ENCODE measurements around the gene SAMM50.

The SAMM50 gene

DNA sequence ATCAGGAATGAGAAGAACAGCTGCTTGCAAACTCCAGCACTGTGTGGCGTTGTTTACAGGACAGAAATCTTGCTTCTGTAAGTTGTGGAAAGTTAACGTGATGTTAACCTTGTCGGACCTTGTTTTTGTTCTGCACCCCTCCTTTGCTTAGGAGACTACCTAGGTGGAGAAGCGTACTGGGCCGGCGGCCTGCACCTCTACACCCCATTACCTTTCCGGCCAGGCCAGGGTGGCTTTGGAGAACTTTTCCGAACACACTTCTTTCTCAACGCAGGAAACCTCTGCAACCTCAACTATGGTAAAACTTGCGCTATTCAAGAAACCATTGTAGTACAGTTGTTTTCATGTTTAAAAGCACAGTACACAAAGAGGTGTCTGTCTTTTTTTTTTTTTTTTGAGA, 33.7 kb downstream of the SAMM50 start:
- no peak overlapping the region for H3K27ac ChIP-seq (ENCODE audit: low read length)
- H3K27me3 ChIP-seq (replicated peaks; ENCODE audit: insufficient read depth, low read length), result no peaks in the 10 kb centered on the region
- H2AFZ ChIP-seq (ENCODE audit: low read length), result no peak overlapping the region
- H3K4me1 ChIP-seq (ENCODE audit: low read length), result no peaks in the 10 kb centered on the region
- H3F3A ChIP-seq (ENCODE audit: insufficient read depth, low read length), result no peaks in the 10 kb centered on the region
- H3K9me3 ChIP-seq (replicated peaks; ENCODE audit: insufficient read depth, low read length), result no peaks in the 10 kb centered on the region
- no peak overlapping the region for H3K4me2 ChIP-seq (ENCODE audit: low read depth, low read length)
- H3K9me2 ChIP-seq (replicated peaks; ENCODE audit: insufficient read depth, low read length), result no peaks in the 10 kb centered on the region
- TF ChIP-seq EZH2 (optimal IDR thresholded peaks at IDR 0.05; ENCODE audit: low read depth, low read length) (no peak), EZH2phosphoT487 (IDR thresholded peaks at IDR 0.05; ENCODE audit: low read length) (no peak)
- TF ChIP-seq, protein P1, sequence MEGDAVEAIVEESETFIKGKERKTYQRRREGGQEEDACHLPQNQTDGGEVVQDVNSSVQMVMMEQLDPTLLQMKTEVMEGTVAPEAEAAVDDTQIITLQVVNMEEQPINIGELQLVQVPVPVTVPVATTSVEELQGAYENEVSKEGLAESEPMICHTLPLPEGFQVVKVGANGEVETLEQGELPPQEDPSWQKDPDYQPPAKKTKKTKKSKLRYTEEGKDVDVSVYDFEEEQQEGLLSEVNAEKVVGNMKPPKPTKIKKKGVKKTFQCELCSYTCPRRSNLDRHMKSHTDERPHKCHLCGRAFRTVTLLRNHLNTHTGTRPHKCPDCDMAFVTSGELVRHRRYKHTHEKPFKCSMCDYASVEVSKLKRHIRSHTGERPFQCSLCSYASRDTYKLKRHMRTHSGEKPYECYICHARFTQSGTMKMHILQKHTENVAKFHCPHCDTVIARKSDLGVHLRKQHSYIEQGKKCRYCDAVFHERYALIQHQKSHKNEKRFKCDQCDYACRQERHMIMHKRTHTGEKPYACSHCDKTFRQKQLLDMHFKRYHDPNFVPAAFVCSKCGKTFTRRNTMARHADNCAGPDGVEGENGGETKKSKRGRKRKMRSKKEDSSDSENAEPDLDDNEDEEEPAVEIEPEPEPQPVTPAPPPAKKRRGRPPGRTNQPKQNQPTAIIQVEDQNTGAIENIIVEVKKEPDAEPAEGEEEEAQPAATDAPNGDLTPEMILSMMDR (IDR thresholded peaks at IDR 0.05; ENCODE audit: low read length), result no peak
- no peak overlapping the region for H3K9ac ChIP-seq (ENCODE audit: low read length)
- no peaks in the 10 kb centered on the region for H3K36me3 ChIP-seq (replicated peaks; ENCODE audit: insufficient read depth, low read length)
- DNase-seq, result no peak
- H4K20me1 ChIP-seq (ENCODE audit: insufficient read depth, low read length), result no peaks in the 10 kb centered on the region
- H3K79me2 ChIP-seq (ENCODE audit: low read length), result no peaks in the 10 kb centered on the region
- H3K4me3 ChIP-seq (ENCODE audit: low read length), result no peak overlapping the region

DNA sequence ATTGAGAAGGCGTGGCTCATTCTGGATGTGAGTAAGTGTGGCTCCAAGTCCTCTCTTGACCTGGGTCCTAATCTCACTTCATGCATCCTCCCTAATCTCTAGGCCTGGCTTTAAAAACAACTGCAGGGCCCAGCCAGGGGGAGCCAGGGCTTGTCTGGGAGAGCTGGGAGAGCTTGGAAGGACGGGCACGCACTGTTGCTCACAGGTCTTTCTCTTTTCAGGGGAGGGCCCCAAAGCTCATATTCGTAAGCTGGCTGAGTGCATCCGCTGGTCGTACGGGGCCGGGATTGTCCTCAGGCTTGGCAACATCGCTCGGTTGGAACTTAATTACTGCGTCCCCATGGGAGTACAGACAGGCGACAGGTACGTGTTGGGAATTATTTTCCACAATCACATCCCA, 34.8 kb downstream of the SAMM50 start:
- H3K27me3 ChIP-seq (replicated peaks; ENCODE audit: insufficient read depth, low read length), result no peaks in the 10 kb centered on the region
- H3K9ac ChIP-seq (ENCODE audit: low read length), result no peak overlapping the region
- H3K4me3 ChIP-seq (ENCODE audit: low read length), result no peak overlapping the region
- no peaks in the 10 kb centered on the region for H3F3A ChIP-seq (ENCODE audit: insufficient read depth, low read length)
- no peaks in the 10 kb centered on the region for H3K4me1 ChIP-seq (ENCODE audit: low read length)
- H3K9me2 ChIP-seq (replicated peaks; ENCODE audit: insufficient read depth, low read length), result no peaks in the 10 kb centered on the region
- no peak for DNase-seq
- no peaks in the 10 kb centered on the region for H4K20me1 ChIP-seq (ENCODE audit: insufficient read depth, low read length)
- TF ChIP-seq, protein P1 (IDR thresholded peaks at IDR 0.05; ENCODE audit: low read length), result no peak
- TF ChIP-seq EZH2 (optimal IDR thresholded peaks at IDR 0.05; ENCODE audit: low read depth, low read length) (no peak), EZH2phosphoT487 (IDR thresholded peaks at IDR 0.05; ENCODE audit: low read length) (no peak)
- H3K4me2 ChIP-seq (ENCODE audit: low read depth, low read length), result no peak overlapping the region
- H3K9me3 ChIP-seq (replicated peaks; ENCODE audit: insufficient read depth, low read length), result no peaks in the 10 kb centered on the region
- no peaks in the 10 kb centered on the region for H3K36me3 ChIP-seq (replicated peaks; ENCODE audit: insufficient read depth, low read length)
- no peak overlapping the region for H2AFZ ChIP-seq (ENCODE audit: low read length)
- no peak overlapping the region for H3K27ac ChIP-seq (ENCODE audit: low read length)
- H3K79me2 ChIP-seq (ENCODE audit: low read length), result no peaks in the 10 kb centered on the region

DNA sequence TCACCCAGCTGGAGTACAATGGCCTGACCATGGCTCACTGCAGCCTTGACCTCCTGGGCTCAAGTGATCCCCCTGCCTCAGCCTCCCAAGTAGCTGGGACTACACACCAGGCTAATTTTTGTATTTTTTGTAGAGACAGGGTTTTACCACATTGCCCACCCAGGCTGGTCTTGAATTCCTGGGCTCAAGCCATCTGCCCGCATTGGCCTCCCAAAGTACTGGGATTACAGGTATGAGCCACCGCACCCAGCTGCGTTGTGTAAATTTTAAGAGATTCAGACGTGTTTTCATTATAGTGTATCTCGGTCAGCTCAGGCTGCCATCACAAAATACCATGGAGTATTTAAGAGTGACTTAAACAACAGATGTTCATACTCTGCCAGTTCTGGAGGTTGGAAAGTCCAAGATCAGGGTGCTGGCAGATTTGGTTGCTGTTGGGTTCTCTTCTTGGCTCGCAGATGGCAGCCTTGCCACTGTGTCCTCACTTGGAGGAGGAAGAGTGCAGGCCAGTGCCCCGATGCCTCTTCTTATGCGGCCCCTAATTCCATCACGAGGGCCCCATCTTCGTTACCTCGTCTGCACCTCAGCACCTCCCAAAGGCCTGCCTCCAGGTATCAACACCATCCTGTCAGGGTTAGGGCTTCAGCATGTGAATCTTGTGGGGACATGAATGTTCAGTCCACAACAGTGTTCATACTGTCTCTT, 36.2 kb downstream of the SAMM50 start:
- Histone ChIP-seq H3K4me3 (ENCODE audit: low read length) (no peak overlapping the region), H4K20me1 (ENCODE audit: insufficient read depth, low read length) (no peaks in the 10 kb centered on the region), H2AFZ (ENCODE audit: low read length) (no peak overlapping the region), H3K4me1 (ENCODE audit: low read length) (no peaks in the 10 kb centered on the region), H3K9ac (ENCODE audit: low read length) (no peak overlapping the region), H3K79me2 (ENCODE audit: low read length) (no peaks in the 10 kb centered on the region), H3K9me2 (replicated peaks; ENCODE audit: insufficient read depth, low read length) (no peaks in the 10 kb centered on the region), H3K36me3 (replicated peaks; ENCODE audit: insufficient read depth, low read length) (no peaks in the 10 kb centered on the region), H3K27me3 (replicated peaks; ENCODE audit: insufficient read depth, low read length) (no peaks in the 10 kb centered on the region), H3K27ac (ENCODE audit: low read length) (no peak overlapping the region), H3F3A (ENCODE audit: insufficient read depth, low read length) (no peaks in the 10 kb centered on the region), H3K4me2 (ENCODE audit: low read depth, low read length) (no peak overlapping the region), H3K9me3 (replicated peaks; ENCODE audit: insufficient read depth, low read length) (no peaks in the 10 kb centered on the region)
- no peak for TF ChIP-seq EZH2phosphoT487 (IDR thresholded peaks at IDR 0.05; ENCODE audit: low read length)
- no peak for TF ChIP-seq EZH2 (optimal IDR thresholded peaks at IDR 0.05; ENCODE audit: low read depth, low read length)
- TF ChIP-seq, protein P1 (IDR thresholded peaks at IDR 0.05; ENCODE audit: low read length), result no peak
- DNase-seq, result no peak
